IPS-18a (cell line): ENCODE data around the gene UPF1.

Experiments used
- H3K27ac ChIP-seq: one replicate; pipeline ENCODE4 v1.5.1; 2013; ENCODE audit warnings: low read length
- H3K27me3 ChIP-seq: one replicate; pipeline ENCODE4 v1.6.1; 2013; ENCODE audit warnings: mild to moderate bottlenecking, low read length; ENCODE audit not compliant: control insufficient read depth, insufficient read depth
- H3K36me3 ChIP-seq: one replicate; pipeline ENCODE4 v1.6.1; 2013; ENCODE audit warnings: low read depth, low read length; ENCODE audit not compliant: control insufficient read depth
- H3K4me1 ChIP-seq: one replicate; pipeline ENCODE4 v1.6.1; 2013; ENCODE audit warnings: low read depth, low read length; ENCODE audit not compliant: control insufficient read depth
- H3K4me3 ChIP-seq: one replicate; pipeline ENCODE4 v1.5.1; 2013; ENCODE audit warnings: low read length
- H3K9ac ChIP-seq: one replicate; pipeline ENCODE4 v1.6.1; 2013; ENCODE audit warnings: mild to moderate bottlenecking, low read length, moderate library complexity
- H3K9me3 ChIP-seq: one replicate; pipeline ENCODE4 v1.6.1; 2013; ENCODE audit warnings: low read depth, low read length; ENCODE audit not compliant: control insufficient read depth

The UPF1 gene

GRCh38 chr19:18791315-18791678 lies 40.5 kb upstream of the UPF1 start:
- Histone ChIP-seq H3K9ac (no peak overlapping the region), H3K36me3 (no peaks in the 10 kb centered on the region), H3K27ac (no peak overlapping the region), H3K4me1 (no peaks in the 10 kb centered on the region), H3K9me3 (no peaks in the 10 kb centered on the region), H3K4me3 (no peak overlapping the region), H3K27me3 (peaks cover 97% of the 10 kb centered on the region)

- no peak overlapping the region for H3K27ac ChIP-seq
- H3K27me3 ChIP-seq: peaks cover 97% of the 10 kb centered on the region
- H3K4me3 ChIP-seq: no peak overlapping the region
- H3K36me3 ChIP-seq: no peaks in the 10 kb centered on the region
- no peak overlapping the region for H3K9ac ChIP-seq
- H3K4me1 ChIP-seq: no peaks in the 10 kb centered on the region
- no peaks in the 10 kb centered on the region for H3K9me3 ChIP-seq
These were observed 39.1 kb upstream of the UPF1 start for GRCh38 chr19:18792661-18793060.

GRCh38 chr19:18793144-18794028 lies 38.4 kb upstream of the UPF1 start:
- Histone ChIP-seq H3K27ac (no peak overlapping the region), H3K9me3 (no peaks in the 10 kb centered on the region), H3K4me3 (no peak overlapping the region), H3K36me3 (no peaks in the 10 kb centered on the region), H3K4me1 (no peaks in the 10 kb centered on the region), H3K9ac (no peak overlapping the region), H3K27me3 (peaks cover 97% of the 10 kb centered on the region)

GRCh38 chr19:18794029-18794313 lies 37.8 kb upstream of the UPF1 start:
- Histone ChIP-seq H3K4me3 (no peak overlapping the region), H3K36me3 (no peaks in the 10 kb centered on the region), H3K27me3 (peaks cover 95% of the 10 kb centered on the region), H3K9me3 (no peaks in the 10 kb centered on the region), H3K9ac (no peak overlapping the region), H3K27ac (no peak overlapping the region), H3K4me1 (no peaks in the 10 kb centered on the region)

GRCh38 chr19:18794692-18795091 lies 37.1 kb upstream of the UPF1 start:
- peaks cover 95% of the 10 kb centered on the region for H3K27me3 ChIP-seq
- no peak overlapping the region for H3K9ac ChIP-seq
- no peaks in the 10 kb centered on the region for H3K4me1 ChIP-seq
- H3K36me3 ChIP-seq: no peaks in the 10 kb centered on the region
- no peaks in the 10 kb centered on the region for H3K9me3 ChIP-seq
- no peak overlapping the region for H3K4me3 ChIP-seq
- H3K27ac ChIP-seq: no peak overlapping the region

GRCh38 chr19:18795540-18795939 lies 36.2 kb upstream of the UPF1 start:
- H3K9ac ChIP-seq: no peak overlapping the region
- H3K36me3 ChIP-seq: no peaks in the 10 kb centered on the region
- H3K4me1 ChIP-seq: no peaks in the 10 kb centered on the region
- H3K4me3 ChIP-seq: no peak overlapping the region
- H3K9me3 ChIP-seq: no peaks in the 10 kb centered on the region
- H3K27me3 ChIP-seq: peaks cover 95% of the 10 kb centered on the region
- no peak overlapping the region for H3K27ac ChIP-seq

GRCh38 chr19:18796239-18796638 lies 35.5 kb upstream of the UPF1 start:
- Histone ChIP-seq H3K27ac (no peak overlapping the region), H3K9ac (no peak overlapping the region), H3K27me3 (peaks cover 95% of the 10 kb centered on the region), H3K4me1 (no peaks in the 10 kb centered on the region), H3K4me3 (no peak overlapping the region), H3K9me3 (no peaks in the 10 kb centered on the region), H3K36me3 (no peaks in the 10 kb centered on the region)

GRCh38 chr19:18798384-18799352 lies 33.1 kb upstream of the UPF1 start:
- H3K9me3 ChIP-seq: no peaks in the 10 kb centered on the region
- H3K4me3 ChIP-seq: no peak overlapping the region
- no peak overlapping the region for H3K27ac ChIP-seq
- H3K27me3 ChIP-seq: peaks cover 74% of the 10 kb centered on the region
- H3K36me3 ChIP-seq: no peaks in the 10 kb centered on the region
- no peak overlapping the region for H3K9ac ChIP-seq
- H3K4me1 ChIP-seq: no peaks in the 10 kb centered on the region

- Histone ChIP-seq H3K9me3 (no peaks in the 10 kb centered on the region), H3K4me1 (no peaks in the 10 kb centered on the region), H3K9ac (no peak overlapping the region), H3K36me3 (no peaks in the 10 kb centered on the region), H3K27me3 (peaks cover 68% of the 10 kb centered on the region), H3K27ac (no peak overlapping the region), H3K4me3 (no peak overlapping the region)
These were observed 32.3 kb upstream of the UPF1 start for GRCh38 chr19:18799389-18799970.

GRCh38 chr19:18800079-18800478 lies 31.7 kb upstream of the UPF1 start:
- Histone ChIP-seq H3K4me1 (no peaks in the 10 kb centered on the region), H3K36me3 (no peaks in the 10 kb centered on the region), H3K9me3 (no peaks in the 10 kb centered on the region), H3K9ac (no peak overlapping the region), H3K27me3 (peaks cover 62% of the 10 kb centered on the region), H3K4me3 (no peak overlapping the region), H3K27ac (no peak overlapping the region)

- no peak overlapping the region for H3K4me3 ChIP-seq
- no peak overlapping the region for H3K9ac ChIP-seq
- no peak overlapping the region for H3K27ac ChIP-seq
- no peaks in the 10 kb centered on the region for H3K36me3 ChIP-seq
- no peaks in the 10 kb centered on the region for H3K4me1 ChIP-seq
- H3K27me3 ChIP-seq: peaks cover 57% of the 10 kb centered on the region
- no peaks in the 10 kb centered on the region for H3K9me3 ChIP-seq
These were observed 31.1 kb upstream of the UPF1 start for GRCh38 chr19:18800636-18801035.
